ENCODE results near the gene TENM4. TPM values are rescaled to one million over a fixed set of nuclear protein-coding genes. Genes with fewer than 3 reads are reported as not detected.

TENM4 gene
- total RNA-seq, 1 donor from 2014 or later, result 5.1 TPM

DNA sequence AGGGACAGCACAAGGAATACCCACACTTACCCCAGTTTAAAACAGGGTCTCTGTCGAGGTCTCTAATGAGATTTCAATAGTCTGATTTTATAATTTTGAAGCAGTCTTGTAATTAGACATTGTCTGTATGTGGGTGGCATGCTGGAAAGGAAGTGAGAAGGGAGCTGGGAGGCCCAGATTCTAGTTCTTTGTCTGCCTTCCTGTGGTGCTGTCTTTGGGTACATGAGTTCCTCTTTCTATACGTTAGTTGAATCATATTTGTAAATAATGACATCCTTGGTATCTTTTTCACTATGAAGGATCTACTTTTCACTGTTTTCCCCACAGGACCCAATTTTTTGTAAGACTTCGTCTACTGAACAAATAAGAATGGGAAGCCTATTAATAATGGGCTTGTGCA lies 42.0 kb upstream of the TENM4 start:
- Histone ChIP-seq H3K9me3 (ENCODE audit: low read depth) (no peaks in the 10 kb centered on the region), H3K27ac (no peak overlapping the region), H3K27me3 (peaks cover 45% of the 10 kb centered on the region), H4K20me1 (ENCODE audit: low read depth) (no peaks in the 10 kb centered on the region), H3K79me2 (ENCODE audit: low read depth) (no peaks in the 10 kb centered on the region), H3K4me3 (no peak overlapping the region), H3K4me2 (no peak overlapping the region), H3K9ac (no peak overlapping the region), H3F3A (ENCODE audit: low read depth) (peaks cover 11% of the 10 kb centered on the region), H3K36me3 (no peaks in the 10 kb centered on the region), H3K4me1 (peaks cover 12% of the 10 kb centered on the region), H2AFZ (replicated peaks) (no peak overlapping the region)
- H3K27ac Mint-ChIP-seq, result no peak overlapping the region
- H3K9me3 Mint-ChIP-seq, result no peaks in the 10 kb centered on the region
- no peaks in the 10 kb centered on the region for H3K36me3 Mint-ChIP-seq
- H3K4me3 Mint-ChIP-seq, result no peak overlapping the region
- no peak for DNase-seq (ENCODE audit: low spot score)
- H3K27me3 Mint-ChIP-seq (ENCODE audit: insufficient read depth, low read depth), result no peaks in the 10 kb centered on the region
- TF ChIP-seq, protein P1, sequence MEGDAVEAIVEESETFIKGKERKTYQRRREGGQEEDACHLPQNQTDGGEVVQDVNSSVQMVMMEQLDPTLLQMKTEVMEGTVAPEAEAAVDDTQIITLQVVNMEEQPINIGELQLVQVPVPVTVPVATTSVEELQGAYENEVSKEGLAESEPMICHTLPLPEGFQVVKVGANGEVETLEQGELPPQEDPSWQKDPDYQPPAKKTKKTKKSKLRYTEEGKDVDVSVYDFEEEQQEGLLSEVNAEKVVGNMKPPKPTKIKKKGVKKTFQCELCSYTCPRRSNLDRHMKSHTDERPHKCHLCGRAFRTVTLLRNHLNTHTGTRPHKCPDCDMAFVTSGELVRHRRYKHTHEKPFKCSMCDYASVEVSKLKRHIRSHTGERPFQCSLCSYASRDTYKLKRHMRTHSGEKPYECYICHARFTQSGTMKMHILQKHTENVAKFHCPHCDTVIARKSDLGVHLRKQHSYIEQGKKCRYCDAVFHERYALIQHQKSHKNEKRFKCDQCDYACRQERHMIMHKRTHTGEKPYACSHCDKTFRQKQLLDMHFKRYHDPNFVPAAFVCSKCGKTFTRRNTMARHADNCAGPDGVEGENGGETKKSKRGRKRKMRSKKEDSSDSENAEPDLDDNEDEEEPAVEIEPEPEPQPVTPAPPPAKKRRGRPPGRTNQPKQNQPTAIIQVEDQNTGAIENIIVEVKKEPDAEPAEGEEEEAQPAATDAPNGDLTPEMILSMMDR (IDR thresholded peaks at IDR 0.05), result no peak
- no peak for TF ChIP-seq EZH2phosphoT487 (IDR thresholded peaks at IDR 0.05)
- TF ChIP-seq EZH2 (IDR thresholded peaks at IDR 0.05), result no peak
- H3K4me1 Mint-ChIP-seq, result peaks cover 21% of the 10 kb centered on the region

DNA sequence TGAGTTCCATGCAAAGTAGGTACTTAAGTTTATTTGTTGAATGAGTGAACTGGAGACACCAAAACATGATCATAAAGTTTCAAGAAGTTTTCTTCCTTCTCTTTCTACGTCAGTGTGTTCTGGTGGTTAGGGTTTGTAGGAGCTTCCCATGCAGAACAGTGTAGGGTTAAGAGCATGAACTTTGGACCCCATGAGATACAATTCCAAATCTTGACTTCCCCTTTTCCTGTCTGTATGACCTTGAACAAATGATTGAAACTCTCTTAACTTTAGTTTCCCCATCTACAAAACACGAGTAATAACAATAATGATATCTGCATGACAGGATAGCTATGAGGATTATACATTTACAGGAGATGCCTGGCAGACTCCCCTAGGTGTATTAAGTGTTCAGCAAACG lies 41.0 kb upstream of the TENM4 start:
- H3K4me2 ChIP-seq, result no peak overlapping the region
- H3F3A ChIP-seq (ENCODE audit: low read depth), result peaks cover 11% of the 10 kb centered on the region
- peaks cover 35% of the 10 kb centered on the region for H3K27me3 ChIP-seq
- Mint-ChIP-seq H3K4me3 (no peak overlapping the region), H3K27me3 (ENCODE audit: insufficient read depth, low read depth) (no peaks in the 10 kb centered on the region), H3K9me3 (no peaks in the 10 kb centered on the region), H3K27ac (no peak overlapping the region), H3K4me1 (peaks cover 17% of the 10 kb centered on the region), H3K36me3 (no peaks in the 10 kb centered on the region)
- H3K36me3 ChIP-seq, result no peaks in the 10 kb centered on the region
- no peak overlapping the region for H3K9ac ChIP-seq
- H3K79me2 ChIP-seq (ENCODE audit: low read depth), result no peaks in the 10 kb centered on the region
- H3K9me3 ChIP-seq (ENCODE audit: low read depth), result no peaks in the 10 kb centered on the region
- no peak overlapping the region for H3K4me3 ChIP-seq
- H3K4me1 ChIP-seq, result peaks cover 12% of the 10 kb centered on the region
- no peaks in the 10 kb centered on the region for H4K20me1 ChIP-seq (ENCODE audit: low read depth)
- TF ChIP-seq EZH2 (IDR thresholded peaks at IDR 0.05), result no peak
- no peak for TF ChIP-seq EZH2phosphoT487 (IDR thresholded peaks at IDR 0.05)
- TF ChIP-seq, protein P1 (IDR thresholded peaks at IDR 0.05), result no peak
- H3K27ac ChIP-seq, result no peak overlapping the region
- H2AFZ ChIP-seq (replicated peaks), result no peak overlapping the region
- no peak for DNase-seq (ENCODE audit: low spot score)

DNA sequence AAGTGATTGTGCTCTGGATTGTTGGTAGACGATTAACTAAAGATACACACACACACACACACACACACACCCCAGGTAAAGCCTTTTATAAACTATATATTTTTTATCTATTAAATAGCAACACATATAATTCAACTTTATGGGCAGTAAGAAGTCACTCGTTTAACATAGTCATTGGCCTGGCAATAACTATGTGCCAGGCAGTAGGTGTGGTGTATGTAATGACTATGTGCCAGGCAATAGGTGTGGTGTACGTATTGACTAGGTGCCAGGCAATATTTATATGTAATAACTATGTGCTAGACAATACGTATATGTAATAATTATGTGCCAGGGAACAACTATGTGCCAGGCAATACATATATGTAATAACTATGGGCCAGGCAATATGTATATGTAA lies 40.0 kb upstream of the TENM4 start:
- Mint-ChIP-seq H3K36me3 (no peaks in the 10 kb centered on the region), H3K4me1 (peaks cover 8% of the 10 kb centered on the region), H3K27ac (no peak overlapping the region), H3K4me3 (no peak overlapping the region), H3K9me3 (peaks cover 6% of the 10 kb centered on the region), H3K27me3 (ENCODE audit: insufficient read depth, low read depth) (no peaks in the 10 kb centered on the region)
- peaks cover 26% of the 10 kb centered on the region for H3K27me3 ChIP-seq
- H4K20me1 ChIP-seq (ENCODE audit: low read depth), result no peaks in the 10 kb centered on the region
- no peaks in the 10 kb centered on the region for H3K36me3 ChIP-seq
- H3K4me3 ChIP-seq, result no peak overlapping the region
- no peak for DNase-seq (ENCODE audit: low spot score)
- H2AFZ ChIP-seq (replicated peaks), result no peak overlapping the region
- H3F3A ChIP-seq (ENCODE audit: low read depth), result peaks cover 4% of the 10 kb centered on the region
- TF ChIP-seq, protein P1 (IDR thresholded peaks at IDR 0.05), result no peak
- TF ChIP-seq EZH2 (IDR thresholded peaks at IDR 0.05) (no peak), EZH2phosphoT487 (IDR thresholded peaks at IDR 0.05) (no peak)
- H3K4me2 ChIP-seq, result no peak overlapping the region
- H3K79me2 ChIP-seq (ENCODE audit: low read depth), result no peaks in the 10 kb centered on the region
- H3K9me3 ChIP-seq (ENCODE audit: low read depth), result no peaks in the 10 kb centered on the region
- H3K4me1 ChIP-seq, result peaks cover 7% of the 10 kb centered on the region
- no peak overlapping the region for H3K9ac ChIP-seq
- H3K27ac ChIP-seq, result no peak overlapping the region

Measured in neural progenitor cell (in vitro differentiated cells).